Measurements from ENCODE around the gene STMND1.

Gene STMND1

GRCh38 chr6:17107863-17108262, 6.0 kb downstream of the STMND1 start:
- H3K14ac ChIP-seq (ENCODE audit: low read length in 2 of 2): no peak overlapping the region
- H2AFZ ChIP-seq (ENCODE audit: low read depth, low read length): no peak overlapping the region
- H3K4me2 ChIP-seq (ENCODE audit: low read length, poor library complexity, severe bottlenecking): no peak overlapping the region
- no peak overlapping the region for H2BK5ac ChIP-seq (ENCODE audit: low read depth, low read length, poor library complexity, severe bottlenecking)
- H3K27me3 ChIP-seq (ENCODE audit: control insufficient read depth in 1 of 2, insufficient read depth in 1 of 2, low read length in 2 of 2): peaks cover 5% of the 10 kb centered on the region in 2 experiments
- H3K9ac ChIP-seq (ENCODE audit: low read length): no peak overlapping the region
- H3K4me1 ChIP-seq (ENCODE audit: control insufficient read depth, insufficient read depth, low read depth, low read length): no peaks in the 10 kb centered on the region
- H2AK5ac ChIP-seq (ENCODE audit: low read length, severe bottlenecking): no peak overlapping the region
- H2BK12ac ChIP-seq (ENCODE audit: low read length in 2 of 2): no peak overlapping the region
- no peak overlapping the region for H2BK15ac ChIP-seq (ENCODE audit: low read depth, poor library complexity, severe bottlenecking)
- H3K4ac ChIP-seq (ENCODE audit: low read depth in 1 of 2, low read length in 2 of 2): no peak overlapping the region
- H4K8ac ChIP-seq (ENCODE audit: low read length): no peak overlapping the region
- H4K91ac ChIP-seq (ENCODE audit: low read length): no peak overlapping the region
- H3K27ac ChIP-seq (ENCODE audit: low read length, poor library complexity, severe bottlenecking): no peak overlapping the region
- no peak overlapping the region for H3K18ac ChIP-seq (ENCODE audit: low read depth in 1 of 2, low read length in 2 of 2)
- H3K79me1 ChIP-seq (replicated peaks; ENCODE audit: low read length, poor library complexity, severe bottlenecking): no peaks in the 10 kb centered on the region
- no peak overlapping the region for H2BK120ac ChIP-seq (ENCODE audit: low read depth, low read length)
- no peak overlapping the region for H3K23ac ChIP-seq (ENCODE audit: low read length in 2 of 2)
- no peaks in the 10 kb centered on the region for H3K36me3 ChIP-seq (ENCODE audit: control insufficient read depth in 1 of 2, insufficient read depth in 2 of 2, low read depth in 1 of 2, low read length in 2 of 2)
- H3K9me3 ChIP-seq (ENCODE audit: control insufficient read depth, low read length): no peaks in the 10 kb centered on the region
- no peak overlapping the region for H3K4me3 ChIP-seq (ENCODE audit: insufficient read depth in 1 of 2, low read depth in 1 of 2, low read length in 2 of 2)
- no peak for DNase-seq

DNA sequence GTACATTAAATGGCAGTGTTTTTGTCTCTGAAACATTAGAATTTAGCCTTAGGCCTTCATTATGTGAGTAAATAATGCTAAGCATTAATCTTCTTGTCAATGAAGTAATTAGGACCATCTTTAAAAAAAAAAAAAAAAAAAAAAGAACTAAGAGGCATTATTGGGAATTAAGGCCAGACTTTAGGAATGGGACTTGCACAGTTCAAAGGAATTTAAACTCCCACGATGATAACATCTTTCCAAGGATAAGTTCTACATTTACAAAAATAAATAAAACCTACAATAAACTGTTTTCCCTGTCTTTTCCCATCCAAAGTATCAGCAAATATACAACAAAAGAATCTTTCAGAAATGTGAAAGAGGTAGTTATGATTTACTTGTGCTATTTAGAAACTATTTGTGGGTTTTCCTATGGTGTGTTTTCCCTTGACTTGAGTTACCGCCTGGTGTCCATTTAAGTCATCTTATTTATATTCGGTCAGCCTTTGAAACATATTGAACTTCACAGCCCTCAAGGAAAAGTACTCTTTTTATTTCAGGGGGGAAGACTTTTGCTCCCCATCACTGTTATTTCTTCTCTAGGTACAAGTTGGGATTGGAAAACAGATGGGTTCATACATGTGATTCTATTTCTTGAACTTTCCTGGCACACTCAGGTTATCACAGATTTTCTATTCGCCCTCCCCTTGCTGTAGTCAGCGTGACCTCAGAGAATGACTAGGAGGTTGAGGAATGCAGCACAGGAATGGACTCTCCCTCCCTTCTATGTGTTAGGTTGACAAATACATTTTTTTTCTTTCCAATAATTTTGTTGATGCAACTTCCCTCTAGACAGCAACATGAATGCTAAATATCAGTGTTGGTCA, 13.6 kb downstream of the STMND1 start:
- no peaks in the 10 kb centered on the region for H3K27me3 ChIP-seq (ENCODE audit: control insufficient read depth in 1 of 2, insufficient read depth in 1 of 2, low read length in 2 of 2)
- DNase-seq: peak; percentile 78
- no peak overlapping the region for H3K4me2 ChIP-seq (ENCODE audit: low read length, poor library complexity, severe bottlenecking)
- H3K27ac ChIP-seq (ENCODE audit: low read length, poor library complexity, severe bottlenecking): peak overlapping the region; percentile 19
- H2BK12ac ChIP-seq (ENCODE audit: low read length in 2 of 2): no peak overlapping the region
- H2BK15ac ChIP-seq (ENCODE audit: low read depth, poor library complexity, severe bottlenecking): no peak overlapping the region
- no peaks in the 10 kb centered on the region for H3K36me3 ChIP-seq (ENCODE audit: control insufficient read depth in 1 of 2, insufficient read depth in 2 of 2, low read depth in 1 of 2, low read length in 2 of 2)
- no peak overlapping the region for H4K91ac ChIP-seq (ENCODE audit: low read length)
- no peak overlapping the region for H2AK5ac ChIP-seq (ENCODE audit: low read length, severe bottlenecking)
- H3K23ac ChIP-seq (ENCODE audit: low read length in 2 of 2): no peak overlapping the region
- H3K9me3 ChIP-seq (ENCODE audit: control insufficient read depth, low read length): no peaks in the 10 kb centered on the region
- no peak overlapping the region for H2AFZ ChIP-seq (ENCODE audit: low read depth, low read length)
- 65% methylated on average over 2 of the region's 5 CpGs for WGBS
- H3K4me1 ChIP-seq (ENCODE audit: control insufficient read depth, insufficient read depth, low read depth, low read length): peaks cover 4% of the 10 kb centered on the region
- no peak overlapping the region for H3K18ac ChIP-seq (ENCODE audit: low read depth in 1 of 2, low read length in 2 of 2)
- no peak overlapping the region for H2BK120ac ChIP-seq (ENCODE audit: low read depth, low read length)
- H4K8ac ChIP-seq (ENCODE audit: low read length): no peak overlapping the region
- no peak overlapping the region for H3K4me3 ChIP-seq (ENCODE audit: insufficient read depth in 1 of 2, low read depth in 1 of 2, low read length in 2 of 2)
- no peaks in the 10 kb centered on the region for H3K79me1 ChIP-seq (replicated peaks; ENCODE audit: low read length, poor library complexity, severe bottlenecking)
- H3K4ac ChIP-seq (ENCODE audit: low read depth in 1 of 2, low read length in 2 of 2): no peak overlapping the region
- H3K14ac ChIP-seq (ENCODE audit: low read length in 2 of 2): peak overlapping the region in 1 of 2 experiments; percentile 53
- no peak overlapping the region for H3K9ac ChIP-seq (ENCODE audit: low read length)
- no peak overlapping the region for H2BK5ac ChIP-seq (ENCODE audit: low read depth, low read length, poor library complexity, severe bottlenecking)

DNA sequence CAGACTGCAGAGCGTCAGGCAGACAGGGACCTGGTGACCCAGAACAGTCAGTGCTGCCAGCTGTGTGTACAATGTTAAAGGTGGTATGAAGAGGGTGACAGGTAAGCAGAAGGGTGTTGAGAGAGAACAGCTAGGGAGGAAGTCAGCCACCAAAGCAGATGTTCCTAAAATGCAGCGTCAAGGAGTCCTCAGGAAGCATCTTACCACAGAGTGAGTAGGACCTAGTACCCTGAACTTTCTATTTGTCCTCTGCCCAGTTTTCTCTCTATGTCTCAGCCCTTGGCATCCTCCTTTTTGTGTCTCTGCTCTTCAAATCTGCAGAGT, 14.2 kb downstream of the STMND1 start:
- H2BK15ac ChIP-seq (ENCODE audit: low read depth, poor library complexity, severe bottlenecking): no peak overlapping the region
- peak overlapping the region in 1 of 2 experiments; percentile 53 for H3K14ac ChIP-seq (ENCODE audit: low read length in 2 of 2)
- H3K4me2 ChIP-seq (ENCODE audit: low read length, poor library complexity, severe bottlenecking): no peak overlapping the region
- no peaks in the 10 kb centered on the region for H3K36me3 ChIP-seq (ENCODE audit: control insufficient read depth in 1 of 2, insufficient read depth in 2 of 2, low read depth in 1 of 2, low read length in 2 of 2)
- no peak overlapping the region for H2BK5ac ChIP-seq (ENCODE audit: low read depth, low read length, poor library complexity, severe bottlenecking)
- H3K27ac ChIP-seq (ENCODE audit: low read length, poor library complexity, severe bottlenecking): peak overlapping the region; percentile 6
- H2BK12ac ChIP-seq (ENCODE audit: low read length in 2 of 2): no peak overlapping the region
- no peaks in the 10 kb centered on the region for H3K79me1 ChIP-seq (replicated peaks; ENCODE audit: low read length, poor library complexity, severe bottlenecking)
- H3K18ac ChIP-seq (ENCODE audit: low read depth in 1 of 2, low read length in 2 of 2): no peak overlapping the region
- H3K27me3 ChIP-seq (ENCODE audit: control insufficient read depth in 1 of 2, insufficient read depth in 1 of 2, low read length in 2 of 2): no peaks in the 10 kb centered on the region
- no peak for DNase-seq
- no peak overlapping the region for H3K4ac ChIP-seq (ENCODE audit: low read depth in 1 of 2, low read length in 2 of 2)
- no peak overlapping the region for H2AFZ ChIP-seq (ENCODE audit: low read depth, low read length)
- H4K91ac ChIP-seq (ENCODE audit: low read length): no peak overlapping the region
- no peak overlapping the region for H2AK5ac ChIP-seq (ENCODE audit: low read length, severe bottlenecking)
- no peak overlapping the region for H2BK120ac ChIP-seq (ENCODE audit: low read depth, low read length)
- H3K4me1 ChIP-seq (ENCODE audit: control insufficient read depth, insufficient read depth, low read depth, low read length): peaks cover 4% of the 10 kb centered on the region
- no peak overlapping the region for H3K4me3 ChIP-seq (ENCODE audit: insufficient read depth in 1 of 2, low read depth in 1 of 2, low read length in 2 of 2)
- WGBS: 49% methylated on average over 2 of the region's 2 CpGs
- no peak overlapping the region for H3K9ac ChIP-seq (ENCODE audit: low read length)
- no peaks in the 10 kb centered on the region for H3K9me3 ChIP-seq (ENCODE audit: control insufficient read depth, low read length)
- H4K8ac ChIP-seq (ENCODE audit: low read length): no peak overlapping the region
- no peak overlapping the region for H3K23ac ChIP-seq (ENCODE audit: low read length in 2 of 2)

DNA sequence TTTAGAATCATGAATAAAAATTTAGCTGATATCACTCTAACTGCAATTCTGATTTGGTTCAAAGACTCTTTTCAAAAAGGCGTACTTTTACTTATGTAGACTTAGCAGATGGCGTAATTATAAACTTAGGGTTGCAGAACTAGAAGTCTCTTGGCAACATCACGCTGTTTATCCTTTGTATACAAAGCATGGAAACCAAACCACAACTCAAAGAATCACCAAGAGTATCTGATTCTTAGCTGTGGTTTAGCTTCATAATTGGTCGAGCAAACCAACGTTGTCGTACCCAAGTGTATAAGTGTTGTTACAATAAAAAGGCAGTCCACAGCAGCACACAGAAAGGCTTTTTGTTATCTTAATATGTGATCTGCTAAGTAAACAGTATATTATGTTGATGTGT, 18.2 kb downstream of the STMND1 start:
- Histone ChIP-seq H3K79me1 (replicated peaks; ENCODE audit: low read length, poor library complexity, severe bottlenecking) (no peaks in the 10 kb centered on the region), H3K27me3 (ENCODE audit: control insufficient read depth in 1 of 2, insufficient read depth in 1 of 2, low read length in 2 of 2) (no peaks in the 10 kb centered on the region), H3K23ac (ENCODE audit: low read length in 2 of 2) (no peak overlapping the region), H4K8ac (ENCODE audit: low read length) (no peak overlapping the region), H3K14ac (ENCODE audit: low read length in 2 of 2) (no peak overlapping the region), H3K4me3 (ENCODE audit: insufficient read depth in 1 of 2, low read depth in 1 of 2, low read length in 2 of 2) (no peak overlapping the region), H2AFZ (ENCODE audit: low read depth, low read length) (no peak overlapping the region), H3K4me1 (ENCODE audit: control insufficient read depth, insufficient read depth, low read depth, low read length) (peaks cover 4% of the 10 kb centered on the region), H3K9ac (ENCODE audit: low read length) (no peak overlapping the region), H4K91ac (ENCODE audit: low read length) (no peak overlapping the region), H3K4ac (ENCODE audit: low read depth in 1 of 2, low read length in 2 of 2) (no peak overlapping the region), H2BK120ac (ENCODE audit: low read depth, low read length) (no peak overlapping the region), H2AK5ac (ENCODE audit: low read length, severe bottlenecking) (no peak overlapping the region), H3K36me3 (ENCODE audit: control insufficient read depth in 1 of 2, insufficient read depth in 2 of 2, low read depth in 1 of 2, low read length in 2 of 2) (no peaks in the 10 kb centered on the region), H3K4me2 (ENCODE audit: low read length, poor library complexity, severe bottlenecking) (no peak overlapping the region), H3K18ac (ENCODE audit: low read depth in 1 of 2, low read length in 2 of 2) (no peak overlapping the region), H3K27ac (ENCODE audit: low read length, poor library complexity, severe bottlenecking) (no peak overlapping the region), H3K9me3 (ENCODE audit: control insufficient read depth, low read length) (no peaks in the 10 kb centered on the region), H2BK12ac (ENCODE audit: low read length in 2 of 2) (no peak overlapping the region), H2BK15ac (ENCODE audit: low read depth, poor library complexity, severe bottlenecking) (no peak overlapping the region), H2BK5ac (ENCODE audit: low read depth, low read length, poor library complexity, severe bottlenecking) (no peak overlapping the region)
- 82% methylated on average over 6 of the region's 6 CpGs for WGBS
- peak; percentile 93 for DNase-seq
